Fibroblast of skin of scalp (primary cell): ENCODE data around the gene HAUS7. TPM values are rescaled to one million over a fixed set of nuclear protein-coding genes. Genes with fewer than 3 reads are reported as not detected.

ENCODE experiments used
- DNase-seq: peaks from one replicate; pipeline ENCODE4 v3.0.0-alpha.2; 2013
- polyA plus RNA-seq, 2 experiments: library from polyadenylated mRNA; unstranded; fragments of 120-200 nt; gene quantifications; one replicate each; pipeline ENCODE4 v1.2.1, GENCODE V29; 2013; ENCODE audit not compliant: insufficient read length in 2 of 2

The HAUS7 gene
- 29.9 TPM for polyA plus RNA-seq (2013, experiment 1 of 2; ENCODE audit: insufficient read length)
- 30.7 TPM for polyA plus RNA-seq (2013, experiment 2 of 2; ENCODE audit: insufficient read length)

DNA sequence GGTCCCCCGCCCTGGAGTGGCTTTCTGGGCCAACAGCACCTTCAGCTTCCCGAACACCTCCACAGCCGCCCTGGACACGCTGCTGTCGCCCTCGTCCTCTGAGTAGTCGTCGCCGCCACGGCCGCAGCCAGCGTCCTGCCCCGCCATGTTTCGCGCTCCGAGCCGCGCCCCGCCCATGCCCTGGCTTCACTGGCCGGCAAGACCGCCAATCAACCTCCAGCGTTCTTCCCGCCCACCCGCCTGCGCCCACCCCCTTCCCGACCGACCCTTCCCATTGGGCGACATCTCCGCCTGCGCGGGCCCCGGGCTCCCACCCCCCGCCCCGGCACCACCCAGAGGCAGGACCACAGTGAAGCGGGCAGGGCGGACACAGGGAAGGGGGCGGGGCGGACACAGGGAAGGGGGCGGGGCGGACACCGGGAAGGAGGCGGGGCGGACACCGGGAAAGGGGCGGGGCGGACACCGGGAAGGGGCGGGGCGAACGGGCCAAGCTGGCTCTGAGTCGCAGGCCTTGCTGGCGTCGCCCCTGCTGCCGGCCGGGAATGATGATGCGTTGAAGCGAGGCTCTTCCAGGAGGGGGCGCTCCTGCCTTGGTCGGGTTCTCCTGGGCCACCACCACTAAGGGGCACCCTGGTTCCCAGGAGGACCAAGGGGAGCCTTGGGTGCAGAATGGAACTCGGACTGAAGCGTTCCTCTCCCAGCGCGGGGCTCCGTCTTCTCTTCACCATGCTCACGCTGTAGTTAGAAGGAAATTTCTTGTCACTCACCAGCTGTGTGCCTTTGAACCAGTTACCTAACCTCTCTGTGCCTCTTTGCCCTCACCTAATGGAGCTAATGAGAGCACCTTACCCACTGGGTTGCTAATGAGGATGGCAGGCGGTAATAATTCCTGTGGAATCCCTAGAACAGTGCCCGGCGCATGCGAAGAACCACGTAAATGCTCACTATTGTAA is at the start of gene HAUS7:
TSS of gene HAUS7 (minus strand) at position 166 of the 953 bp plus-strand sequence. CDS start at position 147, 19 bp downstream.
- peak; percentile 94 for DNase-seq

- peak; percentile 60 for DNase-seq
These were observed 49.4 kb upstream of the HAUS7 start for GRCh38 chrX:153519569-153520286.

DNA sequence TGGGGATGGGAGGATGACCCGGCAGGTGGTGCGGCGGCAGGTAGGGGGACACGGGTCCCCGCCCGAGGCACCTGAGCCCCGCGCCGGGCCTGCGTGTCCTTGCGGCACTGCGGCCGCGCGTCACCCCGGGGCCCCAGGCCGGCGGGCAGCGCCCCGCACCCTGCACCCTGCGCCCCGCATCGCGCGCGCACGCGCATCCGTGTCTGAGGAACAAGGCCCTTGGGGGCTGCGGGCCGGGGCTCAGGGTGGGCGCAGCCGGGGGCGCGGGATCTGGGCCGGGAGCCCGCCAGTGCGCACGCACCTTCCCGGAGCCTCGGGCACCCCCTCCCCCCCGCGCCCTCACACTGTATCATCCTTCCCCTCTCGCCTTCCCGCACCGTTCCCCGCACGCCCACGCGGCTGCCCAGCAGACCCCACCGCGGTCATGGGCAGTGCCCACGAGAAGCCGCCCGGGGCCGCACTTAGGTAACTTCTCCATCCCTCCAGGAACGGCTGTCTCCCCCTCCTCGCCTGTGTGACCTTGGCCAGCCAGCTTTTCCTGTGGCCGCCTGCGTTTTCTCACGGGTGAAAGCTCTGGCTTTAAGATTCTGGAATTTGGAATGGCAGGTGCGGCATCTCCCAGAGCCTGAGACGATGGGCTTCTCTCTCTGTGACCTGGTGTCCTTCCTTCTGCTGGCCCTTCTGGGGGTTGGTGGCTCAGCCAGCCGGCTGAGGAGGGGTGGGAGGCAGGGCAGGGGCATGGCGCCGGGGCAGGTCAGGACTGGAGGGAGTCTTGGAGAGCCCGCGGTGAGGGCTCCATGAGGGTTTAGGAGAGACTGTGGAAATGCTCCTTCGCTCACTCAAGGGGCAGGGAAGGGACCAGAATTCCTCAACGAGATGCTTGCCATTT is 47.8 kb upstream of the HAUS7 start:
- DNase-seq = no peak

- DNase-seq = no peak
These were observed 47.0 kb upstream of the HAUS7 start, which contains the start of gene ATP2B3 for GRCh38 chrX:153517423-153517822. TSS of gene ATP2B3 (plus strand) at chrX:153517642. CDS start at chrX:153536248, 18,606 bp downstream.

DNA sequence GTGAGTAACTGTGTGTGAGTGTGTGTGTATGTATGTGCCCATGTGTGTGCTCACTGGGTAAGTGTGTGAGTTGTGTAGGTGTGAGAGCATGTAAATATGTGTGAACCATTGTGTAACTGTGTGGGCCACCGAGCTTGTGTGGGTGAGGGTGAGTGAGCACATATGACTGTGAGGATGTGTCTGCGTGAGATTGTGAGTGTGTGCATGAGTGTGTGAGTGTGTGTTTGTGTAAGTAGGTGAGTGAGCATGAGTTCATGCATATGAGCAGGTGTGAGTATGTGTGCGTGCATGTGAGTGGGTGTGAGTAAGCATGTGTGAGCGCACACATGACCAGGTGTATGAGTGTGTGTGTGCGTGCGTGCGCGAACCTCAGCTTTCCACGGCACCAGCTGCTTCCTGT is 45.7 kb upstream of the HAUS7 start:
- no peak for DNase-seq

GRCh38 chrX:153515435-153515834 is 45.1 kb upstream of the HAUS7 start:
- DNase-seq = no peak

DNA sequence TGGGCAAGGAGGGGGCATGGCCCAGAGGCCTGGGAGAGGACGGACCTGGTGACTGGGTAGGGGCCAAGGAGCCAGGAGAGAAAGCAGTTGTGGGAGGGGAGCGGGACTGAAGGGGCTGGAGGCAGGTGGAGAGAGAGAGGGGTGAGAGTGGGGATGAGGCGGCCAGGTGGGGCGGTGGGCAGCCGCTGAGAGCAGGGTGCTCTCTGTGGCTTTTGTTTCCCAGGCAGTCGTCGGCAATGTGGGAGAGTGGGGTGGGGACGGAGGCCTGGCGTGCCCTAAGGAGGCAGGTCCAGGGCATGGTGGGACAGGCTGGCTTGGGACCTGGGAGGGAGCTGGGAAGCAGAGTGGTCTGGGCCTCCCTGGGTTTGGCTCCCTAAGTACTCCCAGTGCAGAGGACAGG is 43.9 kb upstream of the HAUS7 start:
- DNase-seq = no peak

DNA sequence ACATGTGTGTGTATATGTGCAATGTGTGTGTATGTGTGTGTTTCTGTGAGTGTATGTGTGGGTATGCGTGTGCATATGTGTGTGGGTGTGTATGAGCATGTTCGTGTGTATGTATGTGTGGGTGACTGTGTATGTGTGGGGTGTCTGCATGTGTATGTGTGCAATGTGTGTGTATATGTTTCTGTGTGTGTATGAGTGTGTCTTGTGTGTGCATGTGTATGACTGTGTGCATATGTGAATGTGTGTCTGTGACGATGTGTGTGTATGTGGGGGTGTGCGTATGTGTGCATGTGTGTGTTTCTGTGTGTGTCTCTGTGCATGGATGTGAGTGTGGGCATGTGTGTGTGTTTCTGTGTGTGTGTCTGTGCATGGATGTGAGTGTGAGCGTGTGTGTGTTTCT is 42.9 kb upstream of the HAUS7 start:
- no peak for DNase-seq

DNA sequence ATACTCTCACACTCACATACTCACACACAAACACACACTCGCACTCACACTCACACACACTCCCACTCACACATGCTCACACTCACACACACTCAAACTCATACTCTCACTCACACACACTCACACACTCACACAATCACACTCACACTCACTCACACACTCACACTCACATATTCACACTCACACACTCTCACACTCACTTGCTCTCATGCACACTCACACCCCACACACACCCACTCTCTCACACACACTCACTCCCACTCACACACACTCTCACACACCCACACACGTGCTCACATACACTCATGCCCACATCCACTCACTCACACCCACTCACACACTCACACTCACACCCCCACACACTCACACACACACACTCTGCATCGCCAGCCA is 42.1 kb upstream of the HAUS7 start:
- DNase-seq = no peak

GRCh38 chrX:153511784-153512500 is 41.6 kb upstream of the HAUS7 start:
- DNase-seq = no peak

GRCh38 chrX:153510383-153510782 is 40.0 kb upstream of the HAUS7 start:
- DNase-seq = no peak

DNA sequence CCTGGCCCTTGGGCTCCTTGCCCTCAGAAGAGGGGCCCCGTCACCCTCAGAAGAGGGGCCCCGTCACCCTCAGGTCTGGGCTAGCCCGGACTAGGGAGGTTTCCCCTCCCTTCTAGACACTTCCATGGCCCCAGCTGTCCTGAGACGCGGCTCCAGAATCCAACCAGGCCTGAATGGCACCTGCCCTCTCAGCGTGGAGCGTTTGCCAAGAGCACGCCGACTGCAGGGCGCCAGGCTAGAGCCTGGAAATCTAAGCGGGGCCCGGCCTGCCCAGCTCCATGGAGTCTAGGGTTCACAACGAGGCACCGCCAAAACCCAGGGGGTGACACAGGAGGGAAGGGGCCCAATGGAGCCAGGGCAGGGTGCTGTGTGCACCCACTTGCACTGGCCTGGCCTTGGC is 39.2 kb upstream of the HAUS7 start:
- no peak for DNase-seq

GRCh38 chrX:153507484-153508178 is 37.3 kb upstream of the HAUS7 start:
- peak; percentile 69 for DNase-seq

DNA sequence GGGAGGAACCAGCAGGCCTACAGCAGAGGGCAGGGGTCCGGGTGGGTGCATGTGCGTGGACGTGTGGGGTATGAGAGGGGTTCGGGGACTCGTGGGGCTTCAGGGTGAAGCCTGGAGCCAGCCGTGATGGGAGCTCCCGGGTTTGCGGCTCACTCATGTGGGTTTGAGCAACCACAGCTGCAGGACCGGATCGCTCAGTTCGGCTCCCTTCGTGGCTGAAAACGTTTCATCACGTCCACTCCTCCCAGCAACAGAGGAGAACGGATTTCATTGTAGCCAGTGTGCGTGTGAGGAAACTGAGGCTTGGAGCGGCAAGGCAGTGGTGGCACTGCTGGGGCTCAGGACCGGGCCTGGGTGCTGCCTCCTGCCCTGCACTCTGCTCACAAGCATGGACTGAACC is 35.0 kb upstream of the HAUS7 start:
- no peak for DNase-seq

DNA sequence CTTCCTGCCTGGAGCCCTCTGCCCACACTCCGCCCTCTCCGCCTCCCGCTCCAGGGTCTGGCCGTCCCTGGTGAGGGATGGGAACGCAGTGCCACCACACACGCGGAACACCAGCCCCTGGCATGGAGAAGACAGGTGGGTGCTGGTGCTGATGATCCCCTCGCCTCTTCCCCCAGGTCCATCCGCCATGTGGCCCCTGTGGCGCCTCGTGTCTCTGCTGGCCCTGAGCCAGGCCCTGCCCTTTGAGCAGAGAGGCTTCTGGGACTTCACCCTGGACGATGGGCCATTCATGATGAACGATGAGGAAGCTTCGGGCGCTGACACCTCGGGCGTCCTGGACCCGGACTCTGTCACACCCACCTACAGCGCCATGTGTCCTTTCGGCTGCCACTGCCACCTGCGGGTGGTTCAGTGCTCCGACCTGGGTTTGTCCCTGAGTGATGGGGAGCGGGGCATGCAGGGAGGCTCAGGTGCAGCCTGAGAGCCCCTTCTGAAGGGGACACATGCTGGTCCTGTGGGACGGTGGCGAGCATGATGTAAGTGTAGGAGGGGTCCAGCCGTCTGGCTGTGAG is 34.2 kb upstream of the HAUS7 start:
- DNase-seq = no peak

GRCh38 chrX:153502796-153503195 is 32.4 kb upstream of the HAUS7 start:
- DNase-seq = no peak

- DNase-seq = no peak
These were observed 31.8 kb upstream of the HAUS7 start for GRCh38 chrX:153502131-153502530.

DNA sequence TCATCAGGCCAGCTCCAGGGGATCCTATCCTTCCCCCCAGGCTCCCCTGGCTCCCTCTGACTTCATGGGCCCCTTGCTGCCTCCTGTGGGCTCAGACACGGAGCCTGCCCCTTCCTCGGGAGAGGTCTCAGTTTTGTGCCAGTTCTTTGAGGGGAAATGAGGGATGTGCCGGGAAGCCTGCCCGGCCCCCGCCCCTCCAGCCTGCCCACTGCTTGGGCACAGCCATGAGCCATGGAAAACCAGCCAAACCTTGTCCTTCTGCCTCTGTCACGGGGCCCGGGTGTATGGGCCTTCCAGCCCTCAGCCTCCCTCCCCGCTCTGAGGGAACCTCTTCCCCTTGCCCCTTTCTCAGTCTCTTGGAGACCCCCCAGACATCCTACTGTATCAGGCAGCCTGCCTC is 31.2 kb upstream of the HAUS7 start:
- DNase-seq = no peak

- no peak for DNase-seq
These were observed 30.4 kb upstream of the HAUS7 start for GRCh38 chrX:153500676-153501280.

GRCh38 chrX:153499876-153500275 is 29.5 kb upstream of the HAUS7 start:
- DNase-seq = no peak
